Testis (tissue), 3 donors: ENCODE measurements around the gene CADPS. TPM values are rescaled to one million over a fixed set of nuclear protein-coding genes. Genes with fewer than 3 reads are reported as not detected.

ENCODE experiments used
- DNase-seq: peaks from one replicate; pipeline ENCODE4 v3.0.0-alpha.2; 2019
- H3K27ac ChIP-seq, 2 donors: fragments of 200-600 bp; sonication (generic); one replicate each; pipeline ENCODE4 v1.5.1; 2019
- H3K27me3 ChIP-seq: fragments of 200-600 bp; sonication (generic); one replicate; pipeline ENCODE4 v1.5.1; 2019
- H3K36me3 ChIP-seq: fragments of 200-600 bp; sonication (generic); one replicate; pipeline ENCODE4 v1.5.1; 2017; ENCODE audit warnings: low read depth; ENCODE audit errors: missing control alignments
- H3K4me1 ChIP-seq: fragments of 200-600 bp; sonication (generic); one replicate; pipeline ENCODE4 v1.5.1; 2019
- H3K4me3 ChIP-seq, 2 donors: fragments of 200-600 bp; sonication (generic); one replicate each; pipeline ENCODE4 v1.5.1; 2017 to 2019
- H3K9me3 ChIP-seq: fragments of 200-600 bp; sonication (generic); one replicate; pipeline ENCODE4 v1.5.1; 2017
- CTCF ChIP-seq, 3 experiments: fragments of 450-650 bp in 2 of 3; fragments of 200-600 bp in 1 of 3; sonication (generic) in 1 of 3; IDR thresholded peaks; one replicate each; pipeline ENCODE4 v1.5.1; 2016 to 2019; ENCODE audit warnings: antibody characterized with exemption in 3 of 3, mild to moderate bottlenecking in 2 of 3, moderate library complexity in 1 of 3
- POLR2A ChIP-seq: fragments of 450-650 bp; IDR thresholded peaks from one replicate; pipeline ENCODE4 v1.6.1; 2017; ENCODE audit warnings: antibody characterized with exemption, mild to moderate bottlenecking, moderate library complexity
- WGBS, 2 donors: methylation state at CpG; one replicate each; pipeline ENCODE4 v1.1.5; 2018; 5-methylcytosine and 5-hydroxymethylcytosine counted together
- intact Hi-C: fragments of 100-400 bp; cut with DNase I; formaldehyde crosslinking; loops from one replicate; pipeline ENCODE4 v1.15.1; 2023; ENCODE audit warnings: low total_unique reads
- polyA plus RNA-seq: library from polyadenylated mRNA; stranded (reverse); fragments of 350-450 nt; fragmentation: Illumina TruSeq; extraction: RNeasy Lipid Tissue Mini Kit (QIAGEN cat#74804); gene quantifications from one replicate; pipeline ENCODE4 v1.2.3, GENCODE V29; 2014; ENCODE audit warnings: low read depth, low replicate concordance; ENCODE audit not compliant: insufficient read depth
- total RNA-seq, 2 donors: library from RNA; depleted of rRNA; stranded (reverse); fragments of >200 nt; gene quantifications; one replicate each; pipeline ENCODE4 v1.2.3, GENCODE V29; 2016

The CADPS gene
- total and polyA plus RNA-seq, 3 donors from 2014 or later = 8.6 to 56.4 (median 21.6) TPM

- Histone ChIP-seq H3K4me1 (no peaks in the 10 kb centered on the region), H3K9me3 (no peaks in the 10 kb centered on the region), H3K4me3 (no peak overlapping the region), H3K36me3 (no peaks in the 10 kb centered on the region), H3K27ac (no peak overlapping the region), H3K27me3 (no peaks in the 10 kb centered on the region)
- intact Hi-C loops = no loop called here
- DNase-seq = no peak
- TF ChIP-seq CTCF (IDR thresholded peaks at IDR 0.05) (no peak), POLR2A (no peak)
- WGBS, 2 donors = 89 to 94% methylated on average over 6 of the region's 6 CpGs
Measured at GRCh38 chr3:62453448-62453847, 421.8 kb downstream of the CADPS start.

GRCh38 chr3:62451211-62451887 lies 423.9 kb downstream of the CADPS start:
- H3K9me3 ChIP-seq = no peaks in the 10 kb centered on the region
- intact Hi-C loops = no loop called here
- DNase-seq = no peak
- no peak overlapping the region for H3K27ac ChIP-seq
- H3K27me3 ChIP-seq = no peaks in the 10 kb centered on the region
- H3K36me3 ChIP-seq = no peaks in the 10 kb centered on the region
- TF ChIP-seq POLR2A (no peak), CTCF (IDR thresholded peaks at IDR 0.05) (no peak)
- no peaks in the 10 kb centered on the region for H3K4me1 ChIP-seq
- no peak overlapping the region for H3K4me3 ChIP-seq
- 81 to 84% methylated on average over 8 of the region's 8 CpGs for WGBS, 2 donors

GRCh38 chr3:62446337-62446940 lies 428.8 kb downstream of the CADPS start:
- DNase-seq = no peak
- H3K4me3 ChIP-seq = no peak overlapping the region
- H3K9me3 ChIP-seq = no peaks in the 10 kb centered on the region
- TF ChIP-seq CTCF (IDR thresholded peaks at IDR 0.05) (no peak), POLR2A (no peak)
- no peak overlapping the region for H3K27ac ChIP-seq
- no peaks in the 10 kb centered on the region for H3K36me3 ChIP-seq
- H3K4me1 ChIP-seq = no peaks in the 10 kb centered on the region
- H3K27me3 ChIP-seq = no peaks in the 10 kb centered on the region
- WGBS, 2 donors = 86 to 90% methylated on average over 5 of the region's 5 CpGs
- intact Hi-C loops = no loop called here

GRCh38 chr3:62445275-62445674 lies 429.9 kb downstream of the CADPS start:
- intact Hi-C loops = no loop called here
- 20 to 23% methylated on average over 1 of the region's 1 CpG for WGBS, 2 donors
- Histone ChIP-seq H3K9me3 (no peaks in the 10 kb centered on the region), H3K36me3 (no peaks in the 10 kb centered on the region), H3K27me3 (no peaks in the 10 kb centered on the region), H3K4me1 (no peaks in the 10 kb centered on the region), H3K4me3 (no peak overlapping the region), H3K27ac (no peak overlapping the region)
- TF ChIP-seq POLR2A (no peak), CTCF (IDR thresholded peaks at IDR 0.05) (no peak)
- no peak for DNase-seq

- Histone ChIP-seq H3K4me1 (no peaks in the 10 kb centered on the region), H3K27ac (no peak overlapping the region), H3K9me3 (no peaks in the 10 kb centered on the region), H3K36me3 (no peaks in the 10 kb centered on the region), H3K4me3 (no peak overlapping the region), H3K27me3 (no peaks in the 10 kb centered on the region)
- no peak for TF ChIP-seq CTCF (IDR thresholded peaks at IDR 0.05)
- no peak for TF ChIP-seq POLR2A
- intact Hi-C loops = no loop called here
- DNase-seq = no peak
Measured at GRCh38 chr3:62439978-62440377, 435.2 kb downstream of the CADPS start.
